Kidney epithelial cell (primary cell): ENCODE data around the gene GPD1. TPM values are rescaled to one million over a fixed set of nuclear protein-coding genes. Genes with fewer than 3 reads are reported as not detected.

Experiments used
- DNase-seq: peaks from one replicate; pipeline ENCODE4 v3.0.0-alpha.2; 2010; ENCODE audit warnings: low read depth
- H3K27me3 ChIP-seq: 2 replicates; pipeline ENCODE4 v1.6.0; 2011; ENCODE audit warnings: low read length; ENCODE audit not compliant: control insufficient read depth, insufficient read depth
- H3K36me3 ChIP-seq: 2 replicates; pipeline ENCODE4 v1.5.1; 2011; ENCODE audit warnings: low read length; ENCODE audit not compliant: control insufficient read depth, insufficient read depth
- H3K4me3 ChIP-seq: 2 replicates; pipeline ENCODE4 v1.5.1; 2011; ENCODE audit warnings: low read depth, mild to moderate bottlenecking, control low read depth, low read length
- total RNA-seq: library from RNA; depleted of rRNA; stranded (reverse); fragments of >200 nt; gene quantifications from 2 replicates; pipeline ENCODE4 v1.2.3, GENCODE V29; 2015
- TF ChIP-seq, protein P1 (sequence below): IDR thresholded peaks from 2 replicates; pipeline ENCODE4 v1.5.1; 2011; ENCODE audit warnings: mild to moderate bottlenecking, moderate library complexity, low read length, control low read depth, inconsistent platforms; ENCODE audit not compliant: insufficient read depth, poor library complexity, severe bottlenecking

Gene GPD1
- total RNA-seq, 1 donor from 2014 or later: 0.04 TPM

DNA sequence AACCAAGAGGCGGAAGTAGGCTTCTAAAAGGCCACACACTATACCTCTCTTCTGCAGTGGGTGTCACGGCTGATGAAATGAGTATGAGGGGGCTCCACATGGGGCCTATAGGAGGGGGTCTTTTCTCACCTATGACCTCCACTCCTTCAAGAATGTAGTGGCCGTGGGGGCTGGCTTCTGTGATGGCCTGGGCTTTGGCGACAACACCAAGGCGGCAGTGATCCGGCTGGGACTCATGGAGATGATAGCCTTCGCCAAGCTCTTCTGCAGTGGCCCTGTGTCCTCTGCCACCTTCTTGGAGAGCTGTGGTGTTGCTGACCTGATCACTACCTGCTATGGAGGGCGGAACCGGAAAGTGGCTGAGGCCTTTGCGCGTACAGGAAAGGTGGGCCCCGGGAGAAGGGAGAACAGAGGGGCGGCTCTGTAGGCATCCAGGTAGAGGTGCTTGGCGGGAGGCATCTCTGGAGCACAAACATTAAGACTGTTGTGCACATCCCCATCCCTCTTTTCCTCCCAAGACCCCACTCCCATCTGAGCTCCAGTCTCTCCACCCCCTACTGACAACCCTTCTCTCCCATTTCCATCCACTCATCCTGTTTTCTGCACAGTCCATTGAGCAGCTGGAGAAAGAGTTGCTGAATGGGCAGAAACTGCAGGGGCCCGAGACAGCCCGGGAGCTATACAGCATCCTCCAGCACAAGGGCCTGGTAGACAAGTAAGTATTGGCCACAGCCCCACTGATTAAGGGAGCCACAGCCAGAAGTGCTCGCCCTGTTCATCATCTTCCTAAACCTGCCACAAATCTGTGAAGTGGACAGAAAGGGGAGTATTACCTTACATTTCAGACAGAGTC lies 3.8 kb downstream of the GPD1 start:
- no peaks in the 10 kb centered on the region for H3K36me3 ChIP-seq
- TF ChIP-seq, protein P1, sequence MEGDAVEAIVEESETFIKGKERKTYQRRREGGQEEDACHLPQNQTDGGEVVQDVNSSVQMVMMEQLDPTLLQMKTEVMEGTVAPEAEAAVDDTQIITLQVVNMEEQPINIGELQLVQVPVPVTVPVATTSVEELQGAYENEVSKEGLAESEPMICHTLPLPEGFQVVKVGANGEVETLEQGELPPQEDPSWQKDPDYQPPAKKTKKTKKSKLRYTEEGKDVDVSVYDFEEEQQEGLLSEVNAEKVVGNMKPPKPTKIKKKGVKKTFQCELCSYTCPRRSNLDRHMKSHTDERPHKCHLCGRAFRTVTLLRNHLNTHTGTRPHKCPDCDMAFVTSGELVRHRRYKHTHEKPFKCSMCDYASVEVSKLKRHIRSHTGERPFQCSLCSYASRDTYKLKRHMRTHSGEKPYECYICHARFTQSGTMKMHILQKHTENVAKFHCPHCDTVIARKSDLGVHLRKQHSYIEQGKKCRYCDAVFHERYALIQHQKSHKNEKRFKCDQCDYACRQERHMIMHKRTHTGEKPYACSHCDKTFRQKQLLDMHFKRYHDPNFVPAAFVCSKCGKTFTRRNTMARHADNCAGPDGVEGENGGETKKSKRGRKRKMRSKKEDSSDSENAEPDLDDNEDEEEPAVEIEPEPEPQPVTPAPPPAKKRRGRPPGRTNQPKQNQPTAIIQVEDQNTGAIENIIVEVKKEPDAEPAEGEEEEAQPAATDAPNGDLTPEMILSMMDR: no peak
- no peak overlapping the region for H3K4me3 ChIP-seq
- no peak for DNase-seq
- peaks cover 3% of the 10 kb centered on the region for H3K27me3 ChIP-seq

DNA sequence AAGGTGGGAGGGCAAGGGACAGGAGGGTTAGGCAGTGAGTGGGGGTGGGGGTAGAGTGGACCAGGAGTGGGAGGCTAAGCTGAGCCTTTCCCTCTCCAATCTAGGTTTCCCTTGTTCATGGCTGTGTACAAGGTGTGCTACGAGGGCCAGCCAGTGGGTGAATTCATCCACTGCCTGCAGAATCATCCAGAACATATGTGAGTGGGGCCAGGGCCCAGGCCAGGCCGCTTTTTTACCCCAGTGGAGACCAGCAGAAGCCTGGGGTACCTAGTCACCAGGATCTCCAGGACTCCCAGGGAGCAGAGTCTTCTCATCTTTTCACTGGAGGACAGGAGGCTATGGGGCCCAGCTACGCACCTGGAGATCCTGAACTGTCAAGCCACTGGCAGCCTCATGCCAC lies 5.5 kb downstream of the GPD1 start:
- TF ChIP-seq, protein P1: no peak
- Histone ChIP-seq H3K4me3 (no peak overlapping the region), H3K36me3 (no peaks in the 10 kb centered on the region), H3K27me3 (peaks cover 3% of the 10 kb centered on the region)
- DNase-seq: no peak

DNA sequence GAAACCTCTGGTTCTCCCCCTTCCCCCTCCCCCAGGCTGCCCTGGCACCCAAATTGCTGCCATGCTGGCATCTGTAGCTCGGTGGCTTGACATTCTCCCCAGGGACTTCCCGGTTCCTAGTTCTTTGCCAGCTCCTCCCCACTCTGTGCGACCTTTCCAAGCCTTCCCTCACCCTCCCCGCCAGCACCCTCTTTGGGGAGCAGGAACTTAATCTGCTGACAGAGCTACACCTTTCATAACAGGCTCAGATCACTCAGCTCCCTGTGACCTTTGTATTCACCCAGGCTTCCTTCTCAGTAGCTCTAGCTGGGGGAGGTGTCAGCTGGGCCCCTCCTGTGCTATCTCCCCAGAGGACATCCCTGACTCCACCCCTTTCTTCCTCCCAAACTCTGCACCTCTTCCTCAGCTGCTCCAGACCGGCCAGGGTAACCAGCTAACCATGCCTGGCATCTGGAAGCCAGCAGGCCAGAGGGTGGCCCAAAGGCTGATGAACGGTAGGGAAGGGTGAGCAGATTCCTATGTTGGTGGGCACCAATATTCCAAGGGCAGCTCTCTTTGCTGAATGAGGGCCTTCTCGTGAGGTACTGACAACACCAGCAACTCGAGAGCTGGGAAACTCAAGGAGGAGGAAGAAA lies 6.4 kb downstream of the GPD1 start:
- no peak for DNase-seq
- Histone ChIP-seq H3K27me3 (no peaks in the 10 kb centered on the region), H3K36me3 (no peaks in the 10 kb centered on the region), H3K4me3 (no peak overlapping the region)
- TF ChIP-seq, protein P1: no peak

DNA sequence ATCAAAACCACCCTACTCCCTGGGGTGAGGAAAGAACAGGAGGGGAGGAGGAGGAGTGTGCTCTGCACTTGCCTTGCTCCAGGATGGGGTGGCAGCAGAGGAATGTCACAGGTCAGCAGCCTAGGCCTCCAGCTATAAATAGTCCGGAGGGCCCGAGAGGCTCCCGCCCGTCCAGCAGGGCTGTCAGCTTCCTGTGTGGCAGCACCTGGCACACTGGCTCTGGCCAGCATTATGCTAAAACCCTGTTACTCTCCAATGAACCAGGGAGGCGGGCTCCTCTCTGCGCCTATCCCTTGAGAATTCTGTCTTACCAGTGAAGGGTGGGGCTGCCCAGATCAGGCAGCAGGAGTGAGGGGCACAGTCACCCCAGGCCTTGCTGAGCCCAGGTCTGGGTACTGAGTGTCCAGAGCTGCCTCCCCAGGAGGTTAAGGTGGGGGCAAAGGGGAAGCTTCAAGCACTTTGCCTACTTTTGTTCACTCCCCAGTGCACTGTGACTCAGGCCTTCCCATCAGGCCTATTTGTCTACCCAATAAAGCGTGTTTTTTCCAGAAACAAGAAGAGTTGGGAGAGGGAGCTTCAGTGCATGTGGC lies 7.0 kb downstream of the GPD1 start:
- Histone ChIP-seq H3K36me3 (no peaks in the 10 kb centered on the region), H3K4me3 (no peak overlapping the region), H3K27me3 (no peaks in the 10 kb centered on the region)
- TF ChIP-seq, protein P1: no peak
- peak; percentile 53 for DNase-seq

DNA sequence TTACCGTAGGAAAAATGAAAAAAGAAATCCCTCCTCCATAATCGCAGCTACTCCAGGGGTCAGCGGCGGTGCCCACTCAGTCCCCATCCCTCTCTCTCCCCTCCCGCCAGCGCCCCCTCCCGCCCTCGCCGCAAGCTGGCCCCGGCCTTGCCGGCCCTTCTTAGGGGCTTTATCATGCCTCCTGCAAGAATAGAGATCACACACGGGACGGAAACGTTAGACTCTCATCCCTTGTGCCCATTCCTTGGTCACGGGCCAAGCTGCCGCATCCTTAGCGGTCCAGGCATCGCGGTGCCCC lies 7.5 kb downstream of the GPD1 start:
- Histone ChIP-seq H3K27me3 (no peaks in the 10 kb centered on the region), H3K36me3 (no peaks in the 10 kb centered on the region), H3K4me3 (peak overlapping the region; percentile 22)
- no peak for DNase-seq
- TF ChIP-seq, protein P1: no peak
